IMR-90 (cell line): ENCODE measurements around the gene IL21R. TPM values are rescaled to one million over a fixed set of nuclear protein-coding genes. Genes with fewer than 3 reads are reported as not detected.

ENCODE experiments used
- ATAC-seq: fragments of 200-7000 bp; cut with Tn5 transposase; 2 replicates; pipeline ENCODE4 v1.9.1; 2020; ENCODE audit warnings: low read depth, mild to moderate bottlenecking, moderate library complexity
- BruUV-seq: library from RNA; stranded (reverse); fragments of 400-500 nt; replicated peaks from 2 replicates; lab custom pipeline; 2021; lab: Mats Ljungman, UMichigan
- CTCF ChIA-PET: fragments of 300-600 bp; formaldehyde crosslinking; extraction: SDS; loops from one replicate; lab custom pipeline; 2021; ENCODE audit warnings: antibody characterized with exemption; lab: Yijun Ruan, JAX
- POLR2A ChIA-PET: fragments of 300-600 bp; sonication (Branson Sonifier 250); formaldehyde crosslinking; loops from one replicate; lab custom pipeline; 2022; ENCODE audit warnings: antibody characterized with exemption; ENCODE audit not compliant: unreplicated experiment; lab: Charles Lee
- DNase-seq: peaks from one replicate; pipeline ENCODE4 v3.0.0; 2013
- H2AFZ ChIP-seq: replicated peaks from 2 replicates; pipeline ENCODE3; 2013; ENCODE audit warnings: low read length, mild to moderate bottlenecking; ENCODE audit not compliant: poor library complexity
- H2AK5ac ChIP-seq: 2 replicates; pipeline ENCODE4 v1.6.1; 2013; ENCODE audit warnings: low read depth, low read length, inconsistent platforms
- H2AK9ac ChIP-seq: replicated peaks from 2 replicates; pipeline ENCODE3; 2013; ENCODE audit warnings: mild to moderate bottlenecking, low read depth, low read length, moderate library complexity; ENCODE audit not compliant: poor library complexity
- H2BK120ac ChIP-seq: 2 replicates; pipeline ENCODE4 v1.6.1; 2013; ENCODE audit warnings: low read depth, low read length, inconsistent platforms
- H2BK15ac ChIP-seq: 3 replicates; pipeline ENCODE4 v1.6.1; 2013; ENCODE audit warnings: low read depth, low read length, inconsistent platforms
- H2BK20ac ChIP-seq: 2 replicates; pipeline ENCODE4 v1.6.1; 2013; ENCODE audit warnings: low read depth, mild to moderate bottlenecking, inconsistent platforms, low read length, moderate library complexity
- H2BK5ac ChIP-seq: 2 replicates; pipeline ENCODE4 v1.6.1; 2013; ENCODE audit warnings: mild to moderate bottlenecking, low read depth, low read length, inconsistent platforms; ENCODE audit not compliant: poor library complexity, severe bottlenecking
- H3K14ac ChIP-seq: replicated peaks from 2 replicates; pipeline ENCODE4 v1.6.1; 2013; ENCODE audit warnings: low read depth, low read length, inconsistent platforms
- H3K18ac ChIP-seq: 2 replicates; pipeline ENCODE4 v1.6.1; 2013; ENCODE audit warnings: low read depth, low read length, control low read depth
- H3K23ac ChIP-seq: 2 replicates; pipeline ENCODE4 v1.6.1; 2013; ENCODE audit warnings: low read depth, low read length, inconsistent platforms
- H3K27ac ChIP-seq: 2 replicates; pipeline ENCODE4 v1.5.1; 2013; ENCODE audit warnings: mild to moderate bottlenecking, control low read depth, low read length; ENCODE audit not compliant: insufficient read depth
- H3K27me3 ChIP-seq: 2 replicates; pipeline ENCODE4 v1.6.1; 2013; ENCODE audit warnings: low read length; ENCODE audit not compliant: control insufficient read depth, insufficient read depth
- H3K36me3 ChIP-seq: 2 replicates; pipeline ENCODE4 v1.6.1; 2013; ENCODE audit warnings: low read length, mixed read lengths; ENCODE audit not compliant: control insufficient read depth, insufficient read depth
- H3K4ac ChIP-seq: 2 replicates; pipeline ENCODE4 v1.6.1; 2013; ENCODE audit warnings: low read depth, low read length, inconsistent platforms
- H3K4me1 ChIP-seq: 2 replicates; pipeline ENCODE4 v1.6.1; 2013; ENCODE audit warnings: low read length, mixed read lengths; ENCODE audit not compliant: control insufficient read depth, insufficient read depth
- H3K4me2 ChIP-seq: 2 replicates; pipeline ENCODE4 v1.6.1; 2013; ENCODE audit warnings: low read depth, mild to moderate bottlenecking, control low read depth, low read length, moderate library complexity
- H3K4me3 ChIP-seq: 2 replicates; pipeline ENCODE4 v1.5.1; 2013; ENCODE audit warnings: low read depth, mild to moderate bottlenecking, control low read depth, low read length, moderate library complexity; ENCODE audit not compliant: insufficient read depth
- H3K56ac ChIP-seq: 2 replicates; pipeline ENCODE4 v1.6.1; 2013; ENCODE audit warnings: low read length, inconsistent platforms; ENCODE audit not compliant: insufficient read depth; ENCODE audit errors: extremely low read depth
- H3K79me1 ChIP-seq, 2 experiments: 2 replicates each; pipeline ENCODE4 v1.6.1; 2013; ENCODE audit warnings: low read length in 2 of 2, inconsistent platforms in 1 of 2, low read depth in 1 of 2
- H3K9ac ChIP-seq: 2 replicates; pipeline ENCODE4 v1.6.1; 2013; ENCODE audit warnings: low read depth, low read length, control low read depth
- H3K9me1 ChIP-seq: 2 replicates; pipeline ENCODE4 v1.6.1; 2013; ENCODE audit warnings: low read length, inconsistent platforms; ENCODE audit not compliant: insufficient read depth
- H3K9me3 ChIP-seq: 2 replicates; pipeline ENCODE4 v1.6.1; 2013; ENCODE audit warnings: low read length; ENCODE audit not compliant: control insufficient read depth, insufficient read depth
- H4K20me1 ChIP-seq: 2 replicates; pipeline ENCODE4 v1.6.1; 2013; ENCODE audit warnings: low read length, inconsistent platforms; ENCODE audit not compliant: insufficient read depth
- H4K5ac ChIP-seq: 2 replicates; pipeline ENCODE4 v1.6.1; 2013; ENCODE audit warnings: mild to moderate bottlenecking, low read depth, low read length, control low read depth
- H4K8ac ChIP-seq, 2 experiments: 2 replicates each; pipeline ENCODE4 v1.6.1; 2013; ENCODE audit warnings: low read depth in 2 of 2, low read length in 2 of 2, control low read depth in 1 of 2, inconsistent platforms in 1 of 2
- H4K91ac ChIP-seq: 2 replicates; pipeline ENCODE4 v1.6.1; 2013; ENCODE audit warnings: low read depth, low read length, inconsistent platforms; ENCODE audit not compliant: insufficient read depth
- BHLHE40 ChIP-seq: fragments of 150-350 bp; IDR thresholded peaks from 2 replicates; pipeline ENCODE4 v1.6.1; 2016; ENCODE audit warnings: mild to moderate bottlenecking, low read depth, low read length
- CEBPB ChIP-seq: IDR thresholded peaks from 2 replicates; pipeline ENCODE4 v1.6.1; 2012; ENCODE audit warnings: low read depth, low read length, improper control_type of control experiment
- CHD1 ChIP-seq: IDR thresholded peaks from 2 replicates; pipeline ENCODE4 v1.6.1; 2012; ENCODE audit warnings: low read depth, low read length, improper control_type of control experiment
- FOS ChIP-seq: fragments of 150-350 bp; IDR thresholded peaks from 2 replicates; pipeline ENCODE4 v1.6.1; 2016; ENCODE audit warnings: low read depth, low read length
- MAFK ChIP-seq: IDR thresholded peaks from 2 replicates; pipeline ENCODE4 v1.6.1; 2012; ENCODE audit warnings: low read depth, low read length, improper control_type of control experiment
- MAZ ChIP-seq: IDR thresholded peaks from 2 replicates; pipeline ENCODE4 v1.6.1; 2012; ENCODE audit warnings: low read depth, mild to moderate bottlenecking, low read length, improper control_type of control experiment, moderate library complexity, borderline replicate concordance
- MXI1 ChIP-seq: IDR thresholded peaks from 2 replicates; pipeline ENCODE4 v1.6.1; 2012; ENCODE audit warnings: low read depth, mild to moderate bottlenecking, low read length, moderate library complexity, borderline replicate concordance
- NFE2L2 ChIP-seq: fragments of 150-350 bp; IDR thresholded peaks from 2 replicates; pipeline ENCODE4 v1.6.1; 2016; ENCODE audit warnings: low read depth, mild to moderate bottlenecking, low read length
- POLR2A ChIP-seq: IDR thresholded peaks from 2 replicates; pipeline ENCODE4 v1.6.1; 2012; ENCODE audit warnings: mild to moderate bottlenecking, low read depth, low read length
- RAD21 ChIP-seq: IDR thresholded peaks from 2 replicates; pipeline ENCODE4 v1.6.1; 2012; ENCODE audit warnings: low read length, improper control_type of control experiment
- RCOR1 ChIP-seq: IDR thresholded peaks from 2 replicates; pipeline ENCODE4 v1.6.1; 2012; ENCODE audit warnings: mild to moderate bottlenecking, low read length, improper control_type of control experiment; ENCODE audit not compliant: insufficient replicate concordance
- RFX5 ChIP-seq: IDR thresholded peaks from 2 replicates; pipeline ENCODE4 v1.8.0; 2012; ENCODE audit warnings: low read depth, mild to moderate bottlenecking, low read length, moderate library complexity
- SMC3 ChIP-seq: fragments of 150-350 bp; IDR thresholded peaks from 2 replicates; pipeline ENCODE4 v1.6.1; 2016; ENCODE audit warnings: low read depth, mild to moderate bottlenecking, antibody characterized with exemption, low read length, moderate library complexity
- WGBS, 2 experiments: methylation state at CpG; one replicate each; pipeline versions ENCODE4 v1.1.5 to v1.1.7; 2013; ENCODE audit warnings: missing lambda C conversion rate in 2 of 2; ENCODE audit not compliant: insufficient read length in 1 of 2; ENCODE audit errors: extremely low coverage in 2 of 2; 5-methylcytosine and 5-hydroxymethylcytosine counted together
- dilution Hi-C: fragments of 300-500 bp; cut with HindIII; formaldehyde crosslinking; loops from one replicate; pipeline ENCODE4 v1.14.3; 2018; ENCODE audit warnings: low sequenced_read_pairs; ENCODE audit not compliant: unreplicated experiment
- in situ Hi-C: fragments of 300-500 bp; cut with MboI; formaldehyde crosslinking; loops from 3 replicates; pipeline ENCODE4 v1.14.3; 2019; ENCODE audit warnings: low sequenced_read_pairs, inconsistent platforms, mixed read lengths
- intact Hi-C: fragments of 100-400 bp; cut with micrococcal nuclease; formaldehyde crosslinking; loops from 2 replicates; pipeline ENCODE4 v1.10.0; 2022
- polyA plus RNA-seq, 3 experiments: library from polyadenylated mRNA; depleted of rRNA; stranded (reverse); fragments of >200 nt; gene quantifications; 2 replicates each; pipeline ENCODE4 v1.2.3, GENCODE V29; 2012; ENCODE audit warnings: low replicate concordance in 1 of 3
- total RNA-seq: library from RNA; depleted of rRNA; stranded (reverse); fragments of >200 nt; gene quantifications from 2 replicates; pipeline ENCODE4 v1.2.3, GENCODE V29; 2012
- TF ChIP-seq, protein P1 (sequence below): conservative IDR thresholded peaks from 2 replicates; pipeline ENCODE4 v1.5.1; 2012; ENCODE audit warnings: mild to moderate bottlenecking, low read depth, low read length, improper control_type of control experiment
- TF ChIP-seq, protein P2 (sequence below): fragments of 150-350 bp; IDR thresholded peaks from 2 replicates; pipeline ENCODE4 v1.6.1; 2017; ENCODE audit warnings: mild to moderate bottlenecking, antibody characterized with exemption, low read length, low read depth
- TF ChIP-seq, protein P3 (sequence below): fragments of 150-350 bp; IDR thresholded peaks from 2 replicates; pipeline ENCODE4 v1.6.1; 2016; ENCODE audit warnings: low read depth, mild to moderate bottlenecking, low read length, moderate library complexity, borderline replicate concordance

IL21R gene
- total and polyA plus RNA-seq, 2 of the 4 experiments (the other 2 are of a cell fraction) = 0.72 to 0.97 TPM

GRCh38 chr16:27392671-27393070, 9.3 kb upstream of the IL21R start:
- dilution Hi-C loops = no loop called here
- Histone ChIP-seq H2BK15ac (no peak overlapping the region), H2BK20ac (no peak overlapping the region), H2AFZ (no peak overlapping the region), H3K56ac (no peak overlapping the region), H2AK9ac (no peak overlapping the region), H3K18ac (no peak overlapping the region), H4K91ac (no peak overlapping the region), H3K4me1 (no peaks in the 10 kb centered on the region), H4K20me1 (no peaks in the 10 kb centered on the region), H3K9me3 (peaks cover 5% of the 10 kb centered on the region; the same call in 1 of the 2 replicates), H3K23ac (no peak overlapping the region), H3K9me1 (no peaks in the 10 kb centered on the region), H4K8ac (no peak overlapping the region), H3K79me1 (no peaks in the 10 kb centered on the region), H4K5ac (no peak overlapping the region), H3K4ac (no peak overlapping the region), H2BK5ac (no peak overlapping the region), H3K36me3 (no peaks in the 10 kb centered on the region), H3K27me3 (no peaks in the 10 kb centered on the region), H2AK5ac (no peak overlapping the region), H3K14ac (no peak overlapping the region), H3K9ac (no peak overlapping the region), H3K4me2 (no peak overlapping the region), H3K4me3 (no peak overlapping the region), H3K27ac (no peak overlapping the region), H2BK120ac (no peak overlapping the region)
- in situ Hi-C loops = loop anchor here (25.0 kb wide), 1 partner anchor 1555 kb away; no protein-coding TSS in a partner anchor
- no TSS peak for BruUV-seq
- intact Hi-C loops = no loop called here
- CTCF ChIA-PET = no interaction called here
- WGBS, 2 experiments = no CpG with 5 or more reads among the region's 1 CpG
- POLR2A ChIA-PET = no interaction called here
- ATAC-seq (no peak), DNase-seq (no peak)
- no peak for TF ChIP-seq RCOR1
- no peak for TF ChIP-seq CEBPB
- TF ChIP-seq SMC3 = no peak
- no peak for TF ChIP-seq MXI1
- no peak for TF ChIP-seq FOS
- TF ChIP-seq RFX5 = no peak
- TF ChIP-seq, protein P1, sequence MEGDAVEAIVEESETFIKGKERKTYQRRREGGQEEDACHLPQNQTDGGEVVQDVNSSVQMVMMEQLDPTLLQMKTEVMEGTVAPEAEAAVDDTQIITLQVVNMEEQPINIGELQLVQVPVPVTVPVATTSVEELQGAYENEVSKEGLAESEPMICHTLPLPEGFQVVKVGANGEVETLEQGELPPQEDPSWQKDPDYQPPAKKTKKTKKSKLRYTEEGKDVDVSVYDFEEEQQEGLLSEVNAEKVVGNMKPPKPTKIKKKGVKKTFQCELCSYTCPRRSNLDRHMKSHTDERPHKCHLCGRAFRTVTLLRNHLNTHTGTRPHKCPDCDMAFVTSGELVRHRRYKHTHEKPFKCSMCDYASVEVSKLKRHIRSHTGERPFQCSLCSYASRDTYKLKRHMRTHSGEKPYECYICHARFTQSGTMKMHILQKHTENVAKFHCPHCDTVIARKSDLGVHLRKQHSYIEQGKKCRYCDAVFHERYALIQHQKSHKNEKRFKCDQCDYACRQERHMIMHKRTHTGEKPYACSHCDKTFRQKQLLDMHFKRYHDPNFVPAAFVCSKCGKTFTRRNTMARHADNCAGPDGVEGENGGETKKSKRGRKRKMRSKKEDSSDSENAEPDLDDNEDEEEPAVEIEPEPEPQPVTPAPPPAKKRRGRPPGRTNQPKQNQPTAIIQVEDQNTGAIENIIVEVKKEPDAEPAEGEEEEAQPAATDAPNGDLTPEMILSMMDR = no peak
- no peak for TF ChIP-seq NFE2L2
- no peak for TF ChIP-seq MAZ
- TF ChIP-seq POLR2A = no peak
- TF ChIP-seq BHLHE40 = no peak
- no peak for TF ChIP-seq MAFK
- TF ChIP-seq RAD21 = no peak
- TF ChIP-seq CHD1 = no peak
- TF ChIP-seq, protein P2, sequence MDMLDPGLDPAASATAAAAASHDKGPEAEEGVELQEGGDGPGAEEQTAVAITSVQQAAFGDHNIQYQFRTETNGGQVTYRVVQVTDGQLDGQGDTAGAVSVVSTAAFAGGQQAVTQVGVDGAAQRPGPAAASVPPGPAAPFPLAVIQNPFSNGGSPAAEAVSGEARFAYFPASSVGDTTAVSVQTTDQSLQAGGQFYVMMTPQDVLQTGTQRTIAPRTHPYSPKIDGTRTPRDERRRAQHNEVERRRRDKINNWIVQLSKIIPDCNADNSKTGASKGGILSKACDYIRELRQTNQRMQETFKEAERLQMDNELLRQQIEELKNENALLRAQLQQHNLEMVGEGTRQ = no peak
- TF ChIP-seq, protein P3, sequence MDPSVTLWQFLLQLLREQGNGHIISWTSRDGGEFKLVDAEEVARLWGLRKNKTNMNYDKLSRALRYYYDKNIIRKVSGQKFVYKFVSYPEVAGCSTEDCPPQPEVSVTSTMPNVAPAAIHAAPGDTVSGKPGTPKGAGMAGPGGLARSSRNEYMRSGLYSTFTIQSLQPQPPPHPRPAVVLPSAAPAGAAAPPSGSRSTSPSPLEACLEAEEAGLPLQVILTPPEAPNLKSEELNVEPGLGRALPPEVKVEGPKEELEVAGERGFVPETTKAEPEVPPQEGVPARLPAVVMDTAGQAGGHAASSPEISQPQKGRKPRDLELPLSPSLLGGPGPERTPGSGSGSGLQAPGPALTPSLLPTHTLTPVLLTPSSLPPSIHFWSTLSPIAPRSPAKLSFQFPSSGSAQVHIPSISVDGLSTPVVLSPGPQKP = no peak
